SK-N-SH treated with all-trans-retinoic acid at 6 μM for 48 hours (cell line): Measurements from ENCODE around the gene GRHL1.

Experiments used
- ATAC-seq: fragments of 200-7000 bp; cut with Tn5 transposase; 3 replicates; pipeline ENCODE4 v1.9.1; 2020; ENCODE audit warnings: mild to moderate bottlenecking, moderate library complexity
- ARNTL ChIP-seq: fragments of 450-650 bp; formaldehyde crosslinking; IDR thresholded peaks from 2 replicates; pipeline ENCODE4 v1.5.0; 2020; ENCODE audit warnings: low read depth, mild to moderate bottlenecking, moderate library complexity, borderline replicate concordance
- BACH2 ChIP-seq: fragments of 250-450 bp; sonication (Bioruptor Pico); IDR thresholded peaks from 2 replicates; pipeline ENCODE4 v1.9.0; 2021; ENCODE audit warnings: mild to moderate bottlenecking, borderline replicate concordance
- CSDC2 ChIP-seq: fragments of 250-450 bp; sonication (Bioruptor Pico); IDR thresholded peaks from 2 replicates; pipeline ENCODE4 v1.5.0; 2020; ENCODE audit warnings: mild to moderate bottlenecking, moderate library complexity
- CSRNP3 ChIP-seq: fragments of 250-450 bp; sonication (Bioruptor Pico); IDR thresholded peaks from 2 replicates; pipeline ENCODE4 v1.5.1; 2021; ENCODE audit warnings: mild to moderate bottlenecking, moderate library complexity
- ESRRG ChIP-seq: fragments of 250-450 bp; sonication (Bioruptor Pico); IDR thresholded peaks from 2 replicates; pipeline ENCODE4 v1.6.1; 2021; ENCODE audit warnings: mild to moderate bottlenecking
- GLIS3 ChIP-seq: fragments of 250-450 bp; sonication (Bioruptor Pico); IDR thresholded peaks from 2 replicates; pipeline ENCODE4 v1.5.0; 2020; ENCODE audit warnings: mild to moderate bottlenecking, moderate library complexity
- ISL1 ChIP-seq: fragments of 250-450 bp; sonication (Bioruptor Pico); IDR thresholded peaks from 2 replicates; pipeline ENCODE4 v2.1.2; 2022; ENCODE audit warnings: mild to moderate bottlenecking, moderate library complexity
- OSR1 ChIP-seq: fragments of 250-450 bp; sonication (Bioruptor Pico); IDR thresholded peaks from 2 replicates; pipeline ENCODE4 v1.8.0; 2022; ENCODE audit warnings: moderate library complexity, mild to moderate bottlenecking, inconsistent platforms
- PATZ1 ChIP-seq: fragments of 250-450 bp; sonication (Bioruptor Pico); IDR thresholded peaks from 2 replicates; pipeline ENCODE4 v1.8.0; 2020; ENCODE audit warnings: mild to moderate bottlenecking, moderate library complexity, borderline replicate concordance
- PPARA ChIP-seq: fragments of 250-450 bp; sonication (Bioruptor Pico); IDR thresholded peaks from 2 replicates; pipeline ENCODE4 v1.5.0; 2020; ENCODE audit warnings: mild to moderate bottlenecking, borderline replicate concordance
- RARB ChIP-seq: fragments of 250-450 bp; sonication (Bioruptor Pico); IDR thresholded peaks from 2 replicates; pipeline ENCODE4 v1.8.0; 2021; ENCODE audit warnings: mild to moderate bottlenecking, moderate library complexity
- SNAI2 ChIP-seq: fragments of 250-450 bp; sonication (Bioruptor Pico); IDR thresholded peaks from 2 replicates; pipeline ENCODE4 v1.5.0; 2020; ENCODE audit warnings: mild to moderate bottlenecking, moderate library complexity
- TCF4 ChIP-seq: fragments of 250-450 bp; sonication (Bioruptor Pico); IDR thresholded peaks from 2 replicates; pipeline ENCODE4 v1.8.0; 2021; ENCODE audit warnings: mild to moderate bottlenecking, moderate library complexity, borderline replicate concordance
- TOX ChIP-seq: fragments of 250-450 bp; sonication (Bioruptor Pico); IDR thresholded peaks from 2 replicates; pipeline ENCODE4 v1.8.0; 2021; ENCODE audit warnings: mild to moderate bottlenecking, moderate library complexity, borderline replicate concordance
- TSHZ2 ChIP-seq: fragments of 250-450 bp; sonication (Bioruptor Pico); IDR thresholded peaks from 2 replicates; pipeline ENCODE4 v1.5.0; 2020; ENCODE audit warnings: mild to moderate bottlenecking, moderate library complexity
- ZFP30 ChIP-seq: fragments of 450-650 bp; formaldehyde crosslinking; IDR thresholded peaks from 2 replicates; pipeline ENCODE4 v1.5.0; 2022; ENCODE audit warnings: mild to moderate bottlenecking, moderate library complexity
- ZNF565 ChIP-seq: fragments of 450-650 bp; formaldehyde crosslinking; conservative IDR thresholded peaks from 2 replicates; pipeline ENCODE4 v1.5.0; 2020; ENCODE audit warnings: low read depth, mild to moderate bottlenecking, moderate library complexity
- ZNF70 ChIP-seq: fragments of 450-650 bp; formaldehyde crosslinking; IDR thresholded peaks from 2 replicates; pipeline ENCODE4 v1.5.0; 2020; ENCODE audit warnings: mild to moderate bottlenecking, moderate library complexity
- ZNF8 ChIP-seq: fragments of 450-650 bp; formaldehyde crosslinking; IDR thresholded peaks from 2 replicates; pipeline ENCODE4 v1.5.0; 2020; ENCODE audit warnings: mild to moderate bottlenecking, moderate library complexity
- TF ChIP-seq, protein P1 (sequence below): fragments of 250-450 bp; sonication (Bioruptor Pico); IDR thresholded peaks from 2 replicates; pipeline ENCODE4 v1.8.0; 2021; ENCODE audit warnings: low read depth, mild to moderate bottlenecking, moderate library complexity, borderline replicate concordance
- TF ChIP-seq, protein P2 (sequence below): fragments of 250-450 bp; sonication (Bioruptor Pico); IDR thresholded peaks from 2 replicates; pipeline ENCODE4 v1.5.1; 2020; ENCODE audit warnings: low read depth, mild to moderate bottlenecking, moderate library complexity

The GRHL1 gene

DNA sequence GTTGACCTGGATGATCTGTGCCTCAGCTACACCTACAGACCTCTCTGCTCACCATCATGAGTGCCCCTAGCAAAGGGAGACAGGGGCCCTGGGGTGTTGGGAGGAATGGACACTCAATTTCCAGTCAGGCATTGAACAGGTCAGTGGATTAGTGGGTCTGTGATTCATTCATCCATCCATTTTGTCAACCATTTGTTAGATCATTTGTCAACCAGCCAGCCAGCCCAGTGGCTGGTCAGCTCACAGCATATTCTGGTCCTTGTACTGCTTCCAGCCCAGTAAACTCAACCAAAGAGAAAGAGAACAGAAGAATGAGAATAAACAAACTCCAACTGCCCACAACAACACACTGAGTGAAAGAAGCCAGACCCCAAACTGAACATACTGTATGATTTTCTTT lies 87.2 kb downstream of the GRHL1 start:
- no peak for TF ChIP-seq TCF4 (CRISPR knock-in tag)
- ATAC-seq, result no peak

DNA sequence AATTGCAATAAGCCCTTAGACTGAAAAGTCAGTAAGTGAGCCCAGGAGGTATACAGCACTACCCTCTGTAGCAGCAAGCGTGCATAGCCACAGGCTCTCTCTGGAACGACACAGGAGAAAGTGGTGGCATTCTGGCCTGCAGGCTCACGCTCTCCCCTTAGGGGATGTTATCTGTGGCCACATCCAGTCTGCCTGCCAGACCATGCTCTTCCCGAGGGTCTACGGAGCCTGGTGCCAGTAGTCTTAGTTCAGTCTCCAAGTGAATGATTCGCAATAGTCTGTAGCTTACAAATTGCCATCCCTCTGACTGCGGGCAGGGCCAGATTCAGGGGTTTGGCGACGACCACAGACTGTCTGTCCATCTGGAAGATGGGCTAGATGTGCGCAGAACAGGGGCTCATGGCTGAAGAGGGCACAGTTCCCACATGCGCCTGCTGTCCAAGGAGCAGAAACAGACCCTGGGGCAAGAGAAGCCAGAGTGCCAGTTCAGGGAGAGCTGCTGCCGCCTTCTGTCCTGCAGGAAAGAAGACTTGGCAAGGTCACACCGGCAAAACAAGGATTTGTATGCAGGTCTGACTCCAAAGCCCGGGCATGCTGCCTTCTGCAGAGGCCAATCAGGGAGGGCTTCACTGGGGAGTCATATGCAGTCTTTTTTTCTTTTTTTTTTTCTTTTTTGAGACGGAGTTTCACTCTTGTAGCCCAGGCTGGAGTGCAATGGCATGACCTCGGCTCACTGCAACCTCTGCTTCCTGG lies 88.3 kb downstream of the GRHL1 start:
- ATAC-seq, result no peak
- TF ChIP-seq RARB (CRISPR knock-in tag) (no peak), ZFP30 (CRISPR knock-in tag) (no peak), PATZ1 (CRISPR knock-in tag) (no peak), GLIS3 (CRISPR knock-in tag) (no peak), CSDC2 (CRISPR knock-in tag) (no peak), SNAI2 (no peak), ISL1 (CRISPR knock-in tag) (no peak), ZNF70 (CRISPR knock-in tag) (no peak)
- TF ChIP-seq, all 23 proteins: peak for 0

DNA sequence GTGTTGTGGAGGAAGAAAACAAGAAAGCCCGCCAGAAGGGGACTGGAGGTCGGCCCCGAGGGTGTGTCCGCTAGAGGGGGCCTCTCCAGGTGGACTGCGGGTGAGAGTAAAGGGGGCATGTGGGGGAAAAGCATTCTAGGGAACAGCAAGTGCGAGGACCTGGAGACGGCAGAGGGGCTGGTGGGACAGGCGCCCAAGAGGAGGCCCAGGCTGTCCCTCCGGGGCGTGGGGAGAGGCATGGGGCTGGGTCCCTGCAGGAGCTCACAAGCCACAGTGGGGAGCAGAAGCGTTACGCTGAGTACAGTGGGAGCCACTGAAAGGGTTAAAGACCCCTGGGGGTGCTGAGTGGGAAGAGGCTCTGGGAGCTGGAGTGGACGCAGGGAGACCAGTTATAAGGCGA lies 90.2 kb downstream of the GRHL1 start:
- TF ChIP-seq TOX (CRISPR knock-in tag), result no peak
- TF ChIP-seq RARB (CRISPR knock-in tag), result no peak
- TF ChIP-seq ZNF70 (CRISPR knock-in tag), result no peak
- TF ChIP-seq, protein P1, sequence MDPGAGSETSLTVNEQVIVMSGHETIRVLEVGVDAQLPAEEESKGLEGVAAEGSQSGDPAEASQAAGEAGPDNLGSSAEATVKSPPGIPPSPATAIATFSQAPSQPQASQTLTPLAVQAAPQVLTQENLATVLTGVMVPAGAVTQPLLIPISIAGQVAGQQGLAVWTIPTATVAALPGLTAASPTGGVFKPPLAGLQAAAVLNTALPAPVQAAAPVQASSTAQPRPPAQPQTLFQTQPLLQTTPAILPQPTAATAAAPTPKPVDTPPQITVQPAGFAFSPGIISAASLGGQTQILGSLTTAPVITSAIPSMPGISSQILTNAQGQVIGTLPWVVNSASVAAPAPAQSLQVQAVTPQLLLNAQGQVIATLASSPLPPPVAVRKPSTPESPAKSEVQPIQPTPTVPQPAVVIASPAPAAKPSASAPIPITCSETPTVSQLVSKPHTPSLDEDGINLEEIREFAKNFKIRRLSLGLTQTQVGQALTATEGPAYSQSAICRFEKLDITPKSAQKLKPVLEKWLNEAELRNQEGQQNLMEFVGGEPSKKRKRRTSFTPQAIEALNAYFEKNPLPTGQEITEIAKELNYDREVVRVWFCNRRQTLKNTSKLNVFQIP (CRISPR knock-in tag), result no peak
- no peak for TF ChIP-seq ZFP30 (CRISPR knock-in tag)
- no peak for TF ChIP-seq BACH2 (CRISPR knock-in tag)
- TF ChIP-seq, protein P2, sequence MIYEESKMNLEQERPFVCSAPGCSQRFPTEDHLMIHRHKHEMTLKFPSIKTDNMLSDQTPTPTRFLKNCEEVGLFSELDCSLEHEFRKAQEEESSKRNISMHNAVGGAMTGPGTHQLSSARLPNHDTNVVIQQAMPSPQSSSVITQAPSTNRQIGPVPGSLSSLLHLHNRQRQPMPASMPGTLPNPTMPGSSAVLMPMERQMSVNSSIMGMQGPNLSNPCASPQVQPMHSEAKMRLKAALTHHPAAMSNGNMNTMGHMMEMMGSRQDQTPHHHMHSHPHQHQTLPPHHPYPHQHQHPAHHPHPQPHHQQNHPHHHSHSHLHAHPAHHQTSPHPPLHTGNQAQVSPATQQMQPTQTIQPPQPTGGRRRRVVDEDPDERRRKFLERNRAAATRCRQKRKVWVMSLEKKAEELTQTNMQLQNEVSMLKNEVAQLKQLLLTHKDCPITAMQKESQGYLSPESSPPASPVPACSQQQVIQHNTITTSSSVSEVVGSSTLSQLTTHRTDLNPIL (CRISPR knock-in tag), result no peak
- no peak for TF ChIP-seq SNAI2
- no peak for ATAC-seq

DNA sequence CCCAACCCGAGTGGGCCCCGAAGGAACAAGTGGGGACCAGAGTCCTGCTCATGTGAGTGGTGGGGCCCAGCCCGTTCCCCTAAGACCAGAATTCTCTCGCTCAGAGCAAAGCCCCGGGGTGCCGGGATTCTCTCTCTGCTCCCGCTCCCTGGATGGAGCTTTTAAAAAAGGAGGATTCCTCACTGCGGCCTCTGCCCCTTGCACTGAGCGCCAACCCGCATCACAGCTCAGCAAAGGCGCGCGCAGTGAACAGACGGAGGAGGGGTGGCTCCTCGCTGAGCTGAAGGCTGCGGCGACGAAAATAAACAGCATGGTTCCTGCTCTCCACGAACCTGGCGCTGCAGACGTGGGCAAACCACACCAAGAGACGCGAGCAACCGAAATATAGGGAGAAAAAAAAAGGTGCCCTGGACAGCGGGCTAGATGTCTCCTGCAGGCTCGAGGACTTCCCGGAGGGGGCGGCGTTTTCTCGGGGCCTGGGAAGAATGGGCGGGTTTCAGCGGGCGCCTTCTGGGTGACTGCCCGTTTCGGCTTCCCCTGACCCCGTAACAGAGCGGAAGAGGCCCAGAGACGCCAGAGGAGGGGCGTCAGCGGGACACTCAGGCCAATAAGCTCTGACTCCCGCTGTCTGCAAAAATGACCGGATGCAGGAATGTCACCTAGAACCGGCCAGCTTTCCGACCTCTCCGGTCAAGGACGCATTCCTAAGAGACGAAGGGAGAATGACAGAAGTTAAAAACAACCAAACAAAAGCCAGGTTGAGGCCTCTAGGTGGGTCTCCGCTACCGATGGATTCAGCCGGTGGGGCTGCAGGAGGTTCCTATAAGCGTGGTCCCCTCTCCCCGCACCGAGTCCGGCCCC lies 91.0 kb downstream of the GRHL1 start:
- no peak for ATAC-seq
- TF ChIP-seq OSR1 (CRISPR knock-in tag), result no peak
- TF ChIP-seq ZNF8, result no peak
- no peak for TF ChIP-seq PATZ1 (CRISPR knock-in tag)
- TF ChIP-seq CSRNP3 (CRISPR knock-in tag), result no peak
- TF ChIP-seq ESRRG (CRISPR knock-in tag), result no peak
- TF ChIP-seq ISL1 (CRISPR knock-in tag), result no peak
- no peak for TF ChIP-seq ZNF565 (CRISPR knock-in tag)
- no peak for TF ChIP-seq CSDC2 (CRISPR knock-in tag)
- TF ChIP-seq ARNTL (CRISPR knock-in tag), result no peak
- no peak for TF ChIP-seq TSHZ2 (CRISPR knock-in tag)
- TF ChIP-seq BACH2 (CRISPR knock-in tag), result no peak
- no peak for TF ChIP-seq SNAI2
- TF ChIP-seq, protein P1 (CRISPR knock-in tag), result no peak
- no peak for TF ChIP-seq GLIS3 (CRISPR knock-in tag)
- no peak for TF ChIP-seq PPARA (CRISPR knock-in tag)
